SK-N-SH (cell line): ENCODE measurements around the gene AKAP10. TPM values are rescaled to one million over a fixed set of nuclear protein-coding genes. Genes with fewer than 3 reads are reported as not detected.

Experiments
- CTCF ChIA-PET: fragments of 300-600, 350-600 bp; formaldehyde crosslinking; extraction: SDS; loops from one replicate; lab custom pipeline; 2021; lab: Yijun Ruan, JAX
- POLR2A ChIA-PET: fragments of 350-600 bp; sonication (Branson Sonifier 250); formaldehyde crosslinking; extraction: SDS; loops from one replicate; lab custom pipeline; 2020; ENCODE audit warnings: antibody characterized with exemption, inconsistent platforms; lab: Yijun Ruan, JAX
- DNase-seq: peaks from one replicate; pipeline ENCODE4 v3.0.0; 2012
- H2AFZ ChIP-seq: fragments of 200-600 bp; sonication (generic); 2 replicates; pipeline ENCODE4 v1.8.1; 2016; ENCODE audit warnings: antibody characterized with exemption, mild to moderate bottlenecking, low read depth
- H3F3A ChIP-seq: fragments of 200-600 bp; sonication (generic); replicated peaks from 2 replicates; pipeline ENCODE3; 2016; ENCODE audit warnings: antibody characterized with exemption, mild to moderate bottlenecking; ENCODE audit not compliant: insufficient read depth
- H3K27ac ChIP-seq, 2 experiments: fragments of 200-500 bp in 1 of 2; fragments of 200-600 bp in 1 of 2; sonication (Bioruptor generic) in 1 of 2; sonication (generic), shearing (Covaris generic) in 1 of 2; 2 replicates each; pipeline versions ENCODE4 v1.5.1 to v1.6.1; 2014 to 2016; ENCODE audit warnings: low read depth in 2 of 2, inconsistent platforms in 1 of 2, low read length in 1 of 2, mild to moderate bottlenecking in 1 of 2, mixed read lengths in 1 of 2
- H3K27me3 ChIP-seq: fragments of 200-600 bp; sonication (generic), shearing (Covaris generic); 2 replicates; pipeline ENCODE4 v1.6.1; 2016; ENCODE audit warnings: mixed run types; ENCODE audit not compliant: insufficient read depth
- H3K36me3 ChIP-seq, 2 experiments: fragments of 200-500 bp in 1 of 2; fragments of 200-600 bp in 1 of 2; sonication (Bioruptor generic) in 1 of 2; sonication (generic) in 1 of 2; replicated peaks in 1 of 2; 2 replicates each; pipeline versions ENCODE3 to v1.5.1; 2014 to 2016; ENCODE audit warnings: low read length in 1 of 2, mild to moderate bottlenecking in 1 of 2; ENCODE audit not compliant: insufficient read depth in 2 of 2, control insufficient read depth in 1 of 2
- H3K4me1 ChIP-seq, 2 experiments: fragments of 200-500 bp in 1 of 2; fragments of 200-600 bp in 1 of 2; sonication (Bioruptor generic) in 1 of 2; sonication (generic), shearing (Covaris generic) in 1 of 2; 2 replicates each; pipeline versions ENCODE4 v1.5.1 to v1.6.1; 2014 to 2016; ENCODE audit warnings: low read depth in 1 of 2, low read length in 1 of 2, mixed run types in 1 of 2; ENCODE audit not compliant: insufficient read depth in 2 of 2, control insufficient read depth in 1 of 2
- H3K4me2 ChIP-seq: fragments of 200-600 bp; sonication (generic), shearing (Covaris generic); 2 replicates; pipeline ENCODE4 v1.6.1; 2017; ENCODE audit warnings: mixed run types
- H3K4me3 ChIP-seq, 2 experiments: fragments of 200-500 bp in 1 of 2; fragments of 200-600 bp in 1 of 2; sonication (Bioruptor generic) in 1 of 2; sonication (generic), shearing (Covaris generic) in 1 of 2; 2 replicates each; pipeline versions ENCODE4 v1.5.1 to v1.8.1; 2014 to 2016; ENCODE audit warnings: low read depth in 2 of 2, inconsistent platforms in 1 of 2, low read length in 1 of 2, mild to moderate bottlenecking in 1 of 2, mixed read lengths in 1 of 2, moderate library complexity in 1 of 2
- H3K79me2 ChIP-seq: fragments of 200-600 bp; sonication (generic); 2 replicates; pipeline ENCODE4 v1.8.1; 2017; ENCODE audit warnings: mild to moderate bottlenecking; ENCODE audit not compliant: insufficient read depth
- H3K9ac ChIP-seq: fragments of 200-600 bp; sonication (generic); 2 replicates; pipeline ENCODE4 v1.6.1; 2017; ENCODE audit warnings: mixed run types
- H3K9me2 ChIP-seq: fragments of 200-600 bp; sonication (generic); 2 replicates; pipeline ENCODE4 v1.6.1; 2017; ENCODE audit warnings: mixed run types
- H3K9me3 ChIP-seq: fragments of 200-600 bp; sonication (generic); 2 replicates; pipeline ENCODE4 v1.6.1; 2017; ENCODE audit warnings: mixed run types, mild to moderate bottlenecking, moderate library complexity
- H4K20me1 ChIP-seq: fragments of 200-600 bp; sonication (generic); 2 replicates; pipeline ENCODE4 v1.6.1; 2017; ENCODE audit warnings: mild to moderate bottlenecking, mixed run types; ENCODE audit not compliant: insufficient read depth
- CHD2 ChIP-seq: fragments of 150-350 bp; IDR thresholded peaks from 2 replicates; pipeline ENCODE4 v1.6.1; 2018; ENCODE audit warnings: low read length; ENCODE audit not compliant: partially characterized antibody
- EZH2phosphoT487 ChIP-seq: fragments of 200-600 bp; sonication (generic); IDR thresholded peaks from 2 replicates; pipeline ENCODE4 v1.6.1; 2017; ENCODE audit warnings: low read depth, mixed run types, mild to moderate bottlenecking, antibody characterized with exemption, moderate library complexity, borderline replicate concordance
- FOSL2 ChIP-seq: IDR thresholded peaks from 2 replicates; pipeline ENCODE4 v1.4.0; 2012; ENCODE audit warnings: low read depth, mild to moderate bottlenecking, moderate library complexity, borderline replicate concordance
- FOXJ3 ChIP-seq: sonication (generic); formaldehyde crosslinking; IDR thresholded peaks from 2 replicates; pipeline ENCODE4 v1.5.1; 2020; ENCODE audit warnings: mild to moderate bottlenecking, missing genetic modification reagents
- FOXM1 ChIP-seq: IDR thresholded peaks from 2 replicates; pipeline ENCODE4 v1.4.0; 2012; ENCODE audit warnings: low read depth, mild to moderate bottlenecking
- GABPA ChIP-seq: IDR thresholded peaks from 2 replicates; pipeline ENCODE4 v1.4.0; 2012; ENCODE audit warnings: low read depth, mild to moderate bottlenecking
- GATA2 ChIP-seq: sonication (generic); formaldehyde crosslinking; IDR thresholded peaks from 2 replicates; pipeline ENCODE4 v1.5.0; 2020; ENCODE audit warnings: mild to moderate bottlenecking, missing genetic modification reagents
- JUND ChIP-seq: IDR thresholded peaks from 2 replicates; pipeline ENCODE4 v1.4.0; 2012
- MEF2A ChIP-seq: IDR thresholded peaks from 2 replicates; pipeline ENCODE4 v1.4.0; 2012; ENCODE audit warnings: low read depth, borderline replicate concordance
- NFIC ChIP-seq: IDR thresholded peaks from 2 replicates; pipeline ENCODE4 v1.4.0; 2012; ENCODE audit warnings: borderline replicate concordance
- RCOR1 ChIP-seq: fragments of 150-350 bp; IDR thresholded peaks from 2 replicates; pipeline ENCODE4 v1.6.1; 2017; ENCODE audit warnings: antibody characterized with exemption, low read length
- RXRA ChIP-seq: IDR thresholded peaks from 2 replicates; pipeline ENCODE4 v1.4.0; 2012; ENCODE audit warnings: low read depth, mild to moderate bottlenecking, borderline replicate concordance
- TAF1 ChIP-seq: IDR thresholded peaks from 2 replicates; pipeline ENCODE4 v1.6.1; 2012; ENCODE audit warnings: low read depth, mild to moderate bottlenecking, low read length, moderate library complexity, borderline replicate concordance
- TCF12 ChIP-seq: IDR thresholded peaks from 2 replicates; pipeline ENCODE4 v1.4.0; 2012
- TEAD4 ChIP-seq: IDR thresholded peaks from 2 replicates; pipeline ENCODE4 v1.4.0; 2012; ENCODE audit warnings: mild to moderate bottlenecking, borderline replicate concordance; ENCODE audit not compliant: insufficient read depth
- YY1 ChIP-seq: IDR thresholded peaks from 2 replicates; pipeline ENCODE4 v1.4.0; 2012; ENCODE audit warnings: low read depth, mild to moderate bottlenecking
- WGBS: methylation state at CpG from one replicate; pipeline ENCODE4 v1.1.6; 2017; ENCODE audit warnings: low lambda C conversion rate; 5-methylcytosine and 5-hydroxymethylcytosine counted together
- polyA plus RNA-seq, 3 experiments: library from polyadenylated mRNA; depleted of rRNA; stranded (reverse); fragments of >200 nt; gene quantifications; 2 replicates each; pipeline ENCODE4 v1.2.3, GENCODE V29; 2012
- TF ChIP-seq, protein P1 (sequence below): IDR thresholded peaks from 2 replicates; pipeline ENCODE4; 2012
- TF ChIP-seq, protein P2 (sequence below): IDR thresholded peaks from 2 replicates; pipeline ENCODE4 v1.4.0; 2012; ENCODE audit warnings: low read depth, borderline replicate concordance

Gene AKAP10
- polyA plus RNA-seq, 1 of the 3 experiments (the other 2 are of a cell fraction), result 12.7 TPM

DNA sequence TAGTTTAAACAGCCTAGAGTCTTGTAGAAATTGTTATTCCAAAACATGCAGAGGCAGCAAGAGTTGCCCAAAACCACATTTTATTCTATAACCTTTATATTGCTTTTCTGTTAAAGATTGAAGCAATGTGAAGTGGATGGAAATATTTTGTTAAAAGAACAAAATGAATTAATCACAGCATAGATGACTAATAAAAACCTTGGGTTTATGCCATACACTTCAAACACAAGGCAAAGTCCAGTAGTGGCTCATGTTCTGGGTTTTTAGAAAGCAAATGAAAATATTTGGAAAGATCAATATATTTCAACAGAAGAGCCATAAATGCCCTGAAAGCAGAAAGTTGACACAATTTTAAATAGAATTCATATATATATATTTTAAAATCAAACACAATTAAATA, 73.2 kb downstream of the AKAP10 start:
- Histone ChIP-seq H3K4me3 (no peak overlapping the region), H4K20me1 (peaks cover 7% of the 10 kb centered on the region; the same call in 1 of the 2 replicates), H3K36me3 (peaks cover 56 to 71% of the 10 kb centered on the region in 2 experiments), H3K79me2 (no peaks in the 10 kb centered on the region), H3K9ac (no peak overlapping the region), H3K27ac (peak overlapping the region in 1 of 2 experiments; percentile 33; a peak in 2 of 4 replicates), H3K9me3 (no peaks in the 10 kb centered on the region), H3K9me2 (no peaks in the 10 kb centered on the region), H3F3A (peaks cover 29% of the 10 kb centered on the region), H3K4me1 (peaks cover 0 to 9% of the 10 kb centered on the region in 2 experiments; a peak in 1 of 4 replicates), H3K27me3 (no peaks in the 10 kb centered on the region), H2AFZ (no peak overlapping the region), H3K4me2 (no peak overlapping the region)
- ChIA-PET CTCF (no interaction called here), POLR2A (interaction anchor here (0.6 kb wide), 1 partner anchor 19 kb away, joined by 3 read pairs; no protein-coding TSS in a partner anchor)
- no peak for DNase-seq
- TF ChIP-seq FOSL2 (peak; percentile 27; the same call in 1 of the 2 replicates), RXRA (no peak)

DNA sequence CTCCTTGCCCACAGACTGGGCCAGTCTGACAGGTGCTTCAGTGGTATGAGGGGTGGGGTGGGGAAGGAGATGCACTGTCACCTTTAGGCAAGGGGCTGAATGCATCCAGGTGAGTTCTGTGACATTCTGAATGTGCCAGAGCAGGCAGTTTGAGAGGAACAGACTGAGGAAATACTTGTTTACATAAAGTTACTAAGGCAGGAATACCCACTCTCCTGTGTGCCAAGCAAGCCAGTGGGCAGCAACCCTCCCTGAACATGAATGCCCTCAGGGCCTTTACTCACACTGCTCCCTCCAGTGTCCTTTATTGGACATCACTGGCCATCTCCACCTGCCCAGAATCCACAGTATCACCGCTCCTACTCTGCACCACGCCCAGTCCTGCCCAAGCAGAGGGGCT, 76.8 kb downstream of the AKAP10 start:
- CTCF ChIA-PET, result interaction anchor here (0.5 to 1.6 kb wide), 2 partner anchors 11 to 134 kb away, joined by 4 read pairs; no protein-coding TSS in a partner anchor
- Histone ChIP-seq H3K9ac (no peak overlapping the region), H3K36me3 (peaks cover 32 to 35% of the 10 kb centered on the region in 2 experiments), H4K20me1 (peaks cover 7% of the 10 kb centered on the region; the same call in 1 of the 2 replicates), H3K4me2 (no peak overlapping the region), H3K79me2 (no peaks in the 10 kb centered on the region), H3K4me3 (no peak overlapping the region), H3K27me3 (no peaks in the 10 kb centered on the region), H3F3A (peaks cover 23% of the 10 kb centered on the region), H2AFZ (no peak overlapping the region), H3K9me3 (no peaks in the 10 kb centered on the region), H3K27ac (no peak overlapping the region), H3K9me2 (no peaks in the 10 kb centered on the region), H3K4me1 (peaks cover 0 to 22% of the 10 kb centered on the region in 2 experiments; a peak in 3 of 4 replicates)
- POLR2A ChIA-PET, result no interaction called here
- 96% methylated on average over 2 of the region's 2 CpGs for WGBS
- TF ChIP-seq TAF1 (no peak), NFIC (no peak), RCOR1 (no peak), EZH2phosphoT487 (no peak)
- TF ChIP-seq, protein P1, sequence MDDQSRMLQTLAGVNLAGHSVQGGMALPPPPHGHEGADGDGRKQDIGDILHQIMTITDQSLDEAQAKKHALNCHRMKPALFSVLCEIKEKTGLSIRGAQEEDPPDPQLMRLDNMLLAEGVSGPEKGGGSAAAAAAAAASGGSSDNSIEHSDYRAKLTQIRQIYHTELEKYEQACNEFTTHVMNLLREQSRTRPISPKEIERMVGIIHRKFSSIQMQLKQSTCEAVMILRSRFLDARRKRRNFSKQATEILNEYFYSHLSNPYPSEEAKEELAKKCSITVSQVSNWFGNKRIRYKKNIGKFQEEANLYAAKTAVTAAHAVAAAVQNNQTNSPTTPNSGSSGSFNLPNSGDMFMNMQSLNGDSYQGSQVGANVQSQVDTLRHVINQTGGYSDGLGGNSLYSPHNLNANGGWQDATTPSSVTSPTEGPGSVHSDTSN, result no peak
- TF ChIP-seq, protein P2, sequence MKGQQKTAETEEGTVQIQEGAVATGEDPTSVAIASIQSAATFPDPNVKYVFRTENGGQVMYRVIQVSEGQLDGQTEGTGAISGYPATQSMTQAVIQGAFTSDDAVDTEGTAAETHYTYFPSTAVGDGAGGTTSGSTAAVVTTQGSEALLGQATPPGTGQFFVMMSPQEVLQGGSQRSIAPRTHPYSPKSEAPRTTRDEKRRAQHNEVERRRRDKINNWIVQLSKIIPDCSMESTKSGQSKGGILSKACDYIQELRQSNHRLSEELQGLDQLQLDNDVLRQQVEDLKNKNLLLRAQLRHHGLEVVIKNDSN, result no peak
- DNase-seq, result no peak

DNA sequence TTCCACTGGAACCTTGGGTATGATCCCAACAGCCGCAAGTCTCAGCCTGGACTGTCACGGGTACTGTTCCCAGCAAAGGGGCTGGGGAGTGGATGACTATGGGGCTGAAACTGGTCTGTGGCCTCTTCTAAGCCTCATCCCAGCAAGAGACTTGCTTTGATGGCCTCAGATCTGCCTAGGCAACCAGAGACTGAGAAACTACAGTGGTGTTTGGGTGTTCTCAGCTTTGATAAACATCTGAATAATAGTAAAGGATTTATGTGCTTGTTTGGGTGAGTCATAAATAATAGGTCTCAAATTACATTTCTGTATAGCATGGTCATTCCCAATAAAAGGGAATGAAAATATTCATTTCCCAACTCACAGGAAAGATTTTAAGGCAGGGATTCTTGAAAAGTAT, 79.7 kb downstream of the AKAP10 start:
- Histone ChIP-seq H3K36me3 (peaks cover 9 to 25% of the 10 kb centered on the region in 2 experiments), H4K20me1 (no peaks in the 10 kb centered on the region), H3K9me2 (no peaks in the 10 kb centered on the region), H3K9ac (no peak overlapping the region), H3K4me2 (peak overlapping the region; percentile 43; the same call in 1 of the 2 replicates), H3K27me3 (no peaks in the 10 kb centered on the region), H3K79me2 (no peaks in the 10 kb centered on the region), H3F3A (peaks cover 4% of the 10 kb centered on the region), H3K9me3 (no peaks in the 10 kb centered on the region), H3K27ac (peak overlapping the region in 1 of 2 experiments; percentile 79; a peak in 2 of 4 replicates), H3K4me1 (peaks cover 0 to 13% of the 10 kb centered on the region in 2 experiments; a peak in 3 of 4 replicates), H2AFZ (no peak overlapping the region), H3K4me3 (no peak overlapping the region)
- ChIA-PET POLR2A (no interaction called here), CTCF (no interaction called here)
- no peak for DNase-seq
- WGBS, result 100% methylated on average over 2 of the region's 2 CpGs
- no peak for TF ChIP-seq GATA2 (CRISPR knock-in tag)
- TF ChIP-seq NFIC, result no peak
- peak; percentile 61; the same call in 1 of the 2 replicates for TF ChIP-seq FOSL2
- no peak for TF ChIP-seq FOXM1
- no peak for TF ChIP-seq RCOR1
- TF ChIP-seq FOXJ3 (CRISPR knock-in tag), result no peak
- no peak for TF ChIP-seq GABPA
- no peak for TF ChIP-seq YY1
- TF ChIP-seq, protein P1, result peak; percentile 63
- TF ChIP-seq MEF2A, result no peak
- TF ChIP-seq TCF12, result no peak
- no peak for TF ChIP-seq CHD2
- no peak for TF ChIP-seq TEAD4
- TF ChIP-seq JUND, result peak; percentile 65
